ENCODE measurements around the gene SUGCT.

DNA sequence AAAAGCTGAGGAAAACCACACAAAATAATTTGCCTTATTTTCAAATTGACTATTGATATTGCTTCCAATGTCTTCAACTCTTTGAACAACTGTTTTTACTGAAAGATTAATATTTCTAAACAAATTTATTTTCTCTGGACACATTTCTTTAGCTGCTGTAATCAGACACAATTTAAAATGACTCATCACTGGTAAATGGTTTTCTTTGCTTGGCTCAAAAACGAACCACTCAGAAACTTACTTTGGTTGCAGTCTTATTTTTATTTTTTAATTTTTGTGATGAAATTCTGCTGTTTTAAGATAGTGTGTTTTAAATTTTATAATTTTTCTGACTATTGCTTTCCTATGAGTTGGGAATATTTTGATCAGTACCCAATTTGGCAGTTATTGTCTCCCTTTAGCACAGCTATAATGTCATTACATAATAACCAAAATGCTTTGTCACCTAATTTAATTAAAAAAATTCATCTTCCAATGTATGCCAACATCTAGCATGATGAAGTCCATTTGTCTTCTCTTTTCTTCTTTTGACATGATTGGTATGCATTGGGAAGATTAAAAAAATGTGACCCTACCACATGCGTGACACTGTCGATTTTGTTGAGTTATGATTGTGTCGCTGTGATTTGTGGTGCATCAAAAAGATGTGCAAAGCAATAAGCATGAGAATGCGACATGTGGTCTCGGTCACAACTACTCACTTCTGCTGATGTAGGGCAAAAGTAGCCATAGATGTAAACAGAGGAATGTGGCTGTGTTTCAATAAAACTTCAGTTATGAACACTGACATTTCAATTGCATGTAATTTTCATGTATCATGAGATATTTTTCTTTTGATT is 222.3 kb downstream of the SUGCT start:
- TF ChIP-seq, protein P1, sequence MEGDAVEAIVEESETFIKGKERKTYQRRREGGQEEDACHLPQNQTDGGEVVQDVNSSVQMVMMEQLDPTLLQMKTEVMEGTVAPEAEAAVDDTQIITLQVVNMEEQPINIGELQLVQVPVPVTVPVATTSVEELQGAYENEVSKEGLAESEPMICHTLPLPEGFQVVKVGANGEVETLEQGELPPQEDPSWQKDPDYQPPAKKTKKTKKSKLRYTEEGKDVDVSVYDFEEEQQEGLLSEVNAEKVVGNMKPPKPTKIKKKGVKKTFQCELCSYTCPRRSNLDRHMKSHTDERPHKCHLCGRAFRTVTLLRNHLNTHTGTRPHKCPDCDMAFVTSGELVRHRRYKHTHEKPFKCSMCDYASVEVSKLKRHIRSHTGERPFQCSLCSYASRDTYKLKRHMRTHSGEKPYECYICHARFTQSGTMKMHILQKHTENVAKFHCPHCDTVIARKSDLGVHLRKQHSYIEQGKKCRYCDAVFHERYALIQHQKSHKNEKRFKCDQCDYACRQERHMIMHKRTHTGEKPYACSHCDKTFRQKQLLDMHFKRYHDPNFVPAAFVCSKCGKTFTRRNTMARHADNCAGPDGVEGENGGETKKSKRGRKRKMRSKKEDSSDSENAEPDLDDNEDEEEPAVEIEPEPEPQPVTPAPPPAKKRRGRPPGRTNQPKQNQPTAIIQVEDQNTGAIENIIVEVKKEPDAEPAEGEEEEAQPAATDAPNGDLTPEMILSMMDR (IDR thresholded peaks at IDR 0.05), result no peak
- no peak for TF ChIP-seq POLR2A (IDR thresholded peaks at IDR 0.05)
